A673 (cell line): ENCODE results near the gene MAP4.

Source experiments
- EZH2 ChIP-seq: fragments of 200-600 bp; sonication (generic); IDR thresholded peaks from 2 replicates; pipeline ENCODE4 v1.6.1; 2017; ENCODE audit warnings: borderline replicate concordance, low read depth, mild to moderate bottlenecking, mixed read lengths, antibody characterized with exemption, low read length; ENCODE audit not compliant: poor library complexity, severe bottlenecking
- TF ChIP-seq, protein P1 (sequence below): fragments of 300-800, 200-600 bp; sonication (generic); conservative IDR thresholded peaks from 2 replicates; pipeline ENCODE4 v1.5.1; 2017; ENCODE audit warnings: low read depth, mild to moderate bottlenecking, antibody characterized with exemption, low read length, moderate library complexity, mixed read lengths

DNA sequence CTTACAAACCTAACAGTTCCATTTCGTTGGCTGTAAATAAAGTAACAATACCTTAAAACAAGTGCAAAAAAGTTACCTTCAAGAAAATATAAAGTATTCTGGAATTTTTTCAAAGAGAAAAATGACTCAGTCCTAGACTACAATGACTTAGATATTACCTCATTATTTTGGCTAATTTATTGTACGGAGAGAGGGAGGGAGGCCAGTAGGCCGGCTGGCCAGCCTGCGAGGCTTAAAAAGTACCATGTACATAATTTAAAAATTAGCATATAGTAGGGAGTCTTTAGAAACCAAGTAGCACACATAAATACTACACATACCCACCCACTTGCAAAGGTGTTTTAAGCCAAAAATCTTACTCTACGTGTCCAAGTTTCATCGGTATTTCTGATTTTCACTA lies 41.9 kb upstream of the MAP4 start:
- TF ChIP-seq EZH2, result no peak
- TF ChIP-seq, protein P1, sequence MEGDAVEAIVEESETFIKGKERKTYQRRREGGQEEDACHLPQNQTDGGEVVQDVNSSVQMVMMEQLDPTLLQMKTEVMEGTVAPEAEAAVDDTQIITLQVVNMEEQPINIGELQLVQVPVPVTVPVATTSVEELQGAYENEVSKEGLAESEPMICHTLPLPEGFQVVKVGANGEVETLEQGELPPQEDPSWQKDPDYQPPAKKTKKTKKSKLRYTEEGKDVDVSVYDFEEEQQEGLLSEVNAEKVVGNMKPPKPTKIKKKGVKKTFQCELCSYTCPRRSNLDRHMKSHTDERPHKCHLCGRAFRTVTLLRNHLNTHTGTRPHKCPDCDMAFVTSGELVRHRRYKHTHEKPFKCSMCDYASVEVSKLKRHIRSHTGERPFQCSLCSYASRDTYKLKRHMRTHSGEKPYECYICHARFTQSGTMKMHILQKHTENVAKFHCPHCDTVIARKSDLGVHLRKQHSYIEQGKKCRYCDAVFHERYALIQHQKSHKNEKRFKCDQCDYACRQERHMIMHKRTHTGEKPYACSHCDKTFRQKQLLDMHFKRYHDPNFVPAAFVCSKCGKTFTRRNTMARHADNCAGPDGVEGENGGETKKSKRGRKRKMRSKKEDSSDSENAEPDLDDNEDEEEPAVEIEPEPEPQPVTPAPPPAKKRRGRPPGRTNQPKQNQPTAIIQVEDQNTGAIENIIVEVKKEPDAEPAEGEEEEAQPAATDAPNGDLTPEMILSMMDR, result no peak
